Measurements from ENCODE around the gene HOXC6. TPM values are rescaled to one million over a fixed set of nuclear protein-coding genes. Genes with fewer than 3 reads are reported as not detected.

Gene HOXC6
- total and polyA plus RNA-seq, 2 of the 8 experiments (the other 6 are each of a cell fraction or from before 2014, with no cell fraction given): not detected

DNA sequence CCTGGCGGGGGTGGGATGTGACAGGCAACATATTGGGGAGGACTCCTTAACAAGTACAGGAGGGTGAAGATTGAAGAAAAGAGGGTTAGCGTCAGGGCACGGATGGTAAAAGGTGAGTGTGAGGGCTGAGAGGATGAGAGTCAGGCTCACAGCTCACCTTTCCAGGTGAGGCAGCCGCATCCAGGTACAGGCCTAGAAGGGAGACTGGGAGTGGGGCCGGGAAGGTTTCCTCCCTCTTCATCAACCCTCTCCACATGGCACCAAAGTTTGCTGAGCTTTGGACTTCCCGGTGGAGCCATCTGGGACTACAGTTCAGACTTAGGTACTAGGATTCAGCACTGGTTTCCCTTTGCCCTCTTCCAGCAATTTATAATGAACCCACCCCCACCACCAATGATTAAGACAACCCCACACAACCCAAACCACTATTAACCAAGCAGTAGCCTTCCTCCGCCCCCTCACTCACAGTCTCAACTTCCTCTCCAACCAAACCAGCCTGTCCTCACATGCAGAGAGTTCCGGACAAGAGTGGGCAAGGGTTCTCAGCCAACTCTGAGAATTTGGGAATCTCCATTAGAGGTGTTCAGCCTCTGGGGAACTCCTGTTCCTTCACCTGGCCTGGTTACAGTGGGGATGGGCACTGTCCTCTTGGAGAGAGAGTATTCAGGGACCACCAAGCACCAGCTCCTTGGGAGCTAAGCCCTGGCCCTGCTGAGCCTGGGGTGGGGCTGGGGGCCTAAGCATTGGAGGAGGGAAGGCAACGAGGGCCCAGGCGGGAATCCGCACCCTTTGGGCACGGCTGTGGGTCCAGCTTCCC lies 23.0 kb downstream of the HOXC6 start:
- TF ChIP-seq SUZ12 (IDR thresholded peaks at IDR 0.05; ENCODE audit: low read length): peak; percentile 97
- peak; percentile 81 for TF ChIP-seq RNF2 (IDR thresholded peaks at IDR 0.05; ENCODE audit: borderline replicate concordance, low read depth, low read length, missing control alignments, poor library complexity, severe bottlenecking)
- no peak for TF ChIP-seq EGR1 (IDR thresholded peaks at IDR 0.05; ENCODE audit: borderline replicate concordance, low read depth, low read length)
- TF ChIP-seq EZH2 (IDR thresholded peaks at IDR 0.05; ENCODE audit: low read depth, low read length, severe bottlenecking): peak; percentile 95
- no peak for DNase-seq (ENCODE audit: low read depth in 1 of 2, low spot score in 2 of 2)

More for the DNA sequence above, 23.0 kb downstream of the HOXC6 start:
- no peak overlapping the region for H3K23ac ChIP-seq (ENCODE audit: insufficient read length)
- 0 out of 2 replicates have a peak overlapping the region, but pooled peaks have one; percentile 68 for H2BK12ac ChIP-seq (ENCODE audit: low read depth, low read length)
- ChIA-PET POLR2A (ENCODE audit: partially characterized antibody) (interaction anchor here (0.6 to 1.2 kb wide), 3 partner anchors 25 to 88 kb away, joined by 3 read pairs; no protein-coding TSS in a partner anchor), CTCF (ENCODE audit: partially characterized antibody) (interaction anchor here (0.7 to 4.9 kb wide), 15 partner anchors 10 to 168 kb away, joined by 3 to 34 read pairs (median 4); partner anchors contain the start of genes HOXC10, HOXC5 and HOXC8)
- H3K27me3 ChIP-seq (replicated peaks in 1 of 4; ENCODE audit: control insufficient read depth in 3 of 4, extremely low read depth in 1 of 4, insufficient read depth in 3 of 4, low read length in 3 of 4): peaks cover 96 to 100% (median 99%) of the 10 kb centered on the region in 4 experiments
- no peak overlapping the region for H4K8ac ChIP-seq (ENCODE audit: extremely low read depth, insufficient read depth, low read length)
- no peak for FAIRE-seq
- H4K20me1 ChIP-seq (replicated peaks in 1 of 2; ENCODE audit: control insufficient read depth in 1 of 2, insufficient read depth in 2 of 2, low read length in 2 of 2): peaks cover 20 to 22% of the 10 kb centered on the region in 2 experiments
- H3K4ac ChIP-seq (replicated peaks; ENCODE audit: insufficient read length, low read depth, low read length): no peak overlapping the region
- 0 out of 2 replicates have a peak overlapping the region, but pooled peaks have one; percentile 46 for H2BK15ac ChIP-seq (ENCODE audit: low read length)
- peak overlapping the region; percentile 86 for H2AK5ac ChIP-seq (ENCODE audit: low read depth, low read length)
- H3K36me3 ChIP-seq (ENCODE audit: control insufficient read depth in 2 of 4, insufficient read depth in 4 of 4, low read length in 3 of 4): peaks cover 0 to 9% (median 0%) of the 10 kb centered on the region in 4 experiments; a peak in 1 of 8 replicates
- H3K79me2 ChIP-seq (ENCODE audit: control insufficient read depth in 1 of 2, insufficient read depth in 2 of 2, low read length in 2 of 2): no peaks in the 10 kb centered on the region
- H3K4me3 ChIP-seq (ENCODE audit: extremely low read depth in 1 of 4, insufficient read depth in 2 of 4, low read depth in 3 of 4, low read length in 4 of 4): no peak overlapping the region
- no peak overlapping the region for H4K5ac ChIP-seq (ENCODE audit: insufficient read length, low read depth, low read length)
- no peak overlapping the region for H2BK5ac ChIP-seq (ENCODE audit: low read depth, low read length)
- H2AFZ ChIP-seq (ENCODE audit: low read length): no peak overlapping the region
- H3K23me2 ChIP-seq (ENCODE audit: low read depth, low read length): peaks cover 3% of the 10 kb centered on the region
- H3K4me2 ChIP-seq (ENCODE audit: insufficient read depth in 1 of 2, low read depth in 2 of 2, low read length in 2 of 2): no peak overlapping the region
- H3K79me1 ChIP-seq (ENCODE audit: low read depth, low read length): no peaks in the 10 kb centered on the region
- H3K9me3 ChIP-seq (ENCODE audit: insufficient read depth in 2 of 2, low read depth in 1 of 2, low read length in 1 of 2): no peaks in the 10 kb centered on the region
- H3K56ac ChIP-seq (replicated peaks; ENCODE audit: insufficient read length, low read depth, low read length): no peak overlapping the region
- H3K9ac ChIP-seq (replicated peaks in 1 of 4; ENCODE audit: extremely low read depth in 1 of 4, low read depth in 3 of 4, low read length in 3 of 4): no peak overlapping the region
- no peak overlapping the region for H2BK120ac ChIP-seq (replicated peaks; ENCODE audit: low read depth, low read length)
- H3K27ac ChIP-seq (ENCODE audit: low read depth, low read length): no peak overlapping the region
- peak overlapping the region; percentile 72; the same call in 1 of the 2 replicates for H2BK20ac ChIP-seq (ENCODE audit: low read length)
- no peak overlapping the region for H3K14ac ChIP-seq (ENCODE audit: insufficient read length)
- WGBS, 2 experiments (ENCODE audit: extremely low coverage in 1 of 2, insufficient coverage in 1 of 2, insufficient read length in 1 of 2, insufficient replicate concordance in 2 of 2, low coverage in 1 of 2, low lambda C conversion rate in 2 of 2, missing lambda C conversion rate in 1 of 2): 8% methylated on average over 11 of the region's 12 CpGs; no CpG with 5 or more reads in 1 of the 2 experiments
- no peak overlapping the region for H4K91ac ChIP-seq (replicated peaks; ENCODE audit: insufficient read length, low read length)
- peaks cover 2 to 22% (median 5%) of the 10 kb centered on the region in 4 experiments for H3K4me1 ChIP-seq (replicated peaks in 1 of 4; ENCODE audit: control insufficient read depth in 3 of 4, insufficient read depth in 4 of 4, low read length in 3 of 4)
- peak overlapping the region; percentile 48 for H3K18ac ChIP-seq (ENCODE audit: extremely low read depth, low read length)

Data from H1 (cell line).